ENCODE data around the gene VAV2.
A peak's percentile ranks its signal among the peaks of the same experiment; 100 is the strongest.

Gene VAV2

GRCh38 chr9:134024828-134025605 is 32.9 kb upstream of the VAV2 start, which contains the start of gene BRD3OS:
TSS of gene BRD3OS (plus strand) at chr9:134025481. CDS start at chr9:134026748, 1,267 bp downstream.
- no peak within 1 kb of the TSS for H2BK15ac ChIP-seq (replicated peaks; ENCODE audit: low read depth)
- H4K5ac ChIP-seq (ENCODE audit: low read length), result no peak within 1 kb of the TSS
- H2AK5ac ChIP-seq (ENCODE audit: low read length), result no peak within 1 kb of the TSS
- H3K36me3 ChIP-seq (ENCODE audit: control insufficient read depth, insufficient read depth, low read length), result peaks cover 2% of the 10 kb centered on the region
- H3K56ac ChIP-seq (ENCODE audit: low read length), result peak within 1 kb of the TSS; percentile 79
- DNase-seq, result peak; percentile 100
- no CpG with 5 or more reads among the region's 43 CpGs for WGBS (ENCODE audit: extremely low coverage, insufficient coverage, low lambda C conversion rate)
- no peaks in the 10 kb centered on the region for H3K79me2 ChIP-seq (ENCODE audit: control insufficient read depth, insufficient read depth, low read length)
- H2BK120ac ChIP-seq (ENCODE audit: low read depth, low read length), result no peak within 1 kb of the TSS
- H3K4me3 ChIP-seq (ENCODE audit: low read length), result peak within 1 kb of the TSS; percentile 49
- H3K9ac ChIP-seq (ENCODE audit: low read length), result peak within 1 kb of the TSS; percentile 57
- H3K4me2 ChIP-seq (ENCODE audit: low read length), result peak within 1 kb of the TSS; percentile 28
- no peaks in the 10 kb centered on the region for H3K27me3 ChIP-seq (ENCODE audit: insufficient read depth, low read length, poor library complexity)
- H3K79me1 ChIP-seq (ENCODE audit: low read length), result no peaks in the 10 kb centered on the region
- H3K18ac ChIP-seq (ENCODE audit: low read length), result peak within 1 kb of the TSS; percentile 23
- no peak within 1 kb of the TSS for H3K4ac ChIP-seq (ENCODE audit: low read depth, low read length)
- H3K27ac ChIP-seq (ENCODE audit: low read depth, low read length), result no peak within 1 kb of the TSS
- H4K8ac ChIP-seq (ENCODE audit: low read depth, low read length), result no peak within 1 kb of the TSS
- H2BK5ac ChIP-seq (ENCODE audit: low read length), result no peak within 1 kb of the TSS
- H3K4me1 ChIP-seq (ENCODE audit: control insufficient read depth, low read depth, low read length), result peaks cover 2% of the 10 kb centered on the region
- H3K23ac ChIP-seq (ENCODE audit: low read length), result peak within 1 kb of the TSS; percentile 89

- Histone ChIP-seq H3K18ac (ENCODE audit: low read length) (no peak overlapping the region), H3K27ac (ENCODE audit: low read depth, low read length) (no peak overlapping the region), H3K4me3 (ENCODE audit: low read length) (no peak overlapping the region), H3K79me1 (ENCODE audit: low read length) (no peaks in the 10 kb centered on the region), H3K23ac (ENCODE audit: low read length) (no peak overlapping the region), H3K4me2 (ENCODE audit: low read length) (no peak overlapping the region), H2BK15ac (replicated peaks; ENCODE audit: low read depth) (no peak overlapping the region), H4K8ac (ENCODE audit: low read depth, low read length) (no peak overlapping the region), H3K9ac (ENCODE audit: low read length) (no peak overlapping the region), H2BK5ac (ENCODE audit: low read length) (no peak overlapping the region), H3K27me3 (ENCODE audit: insufficient read depth, low read length, poor library complexity) (no peaks in the 10 kb centered on the region), H2BK120ac (ENCODE audit: low read depth, low read length) (no peak overlapping the region), H3K36me3 (ENCODE audit: control insufficient read depth, insufficient read depth, low read length) (peaks cover 2% of the 10 kb centered on the region), H3K4ac (ENCODE audit: low read depth, low read length) (no peak overlapping the region), H2AK5ac (ENCODE audit: low read length) (no peak overlapping the region), H3K79me2 (ENCODE audit: control insufficient read depth, insufficient read depth, low read length) (no peaks in the 10 kb centered on the region), H3K4me1 (ENCODE audit: control insufficient read depth, low read depth, low read length) (peaks cover 2% of the 10 kb centered on the region), H3K56ac (ENCODE audit: low read length) (no peak overlapping the region), H4K5ac (ENCODE audit: low read length) (no peak overlapping the region)
- no peak for DNase-seq
- no CpG with 5 or more reads among the region's 4 CpGs for WGBS (ENCODE audit: extremely low coverage, insufficient coverage, low lambda C conversion rate)
These were observed 32.2 kb upstream of the VAV2 start for GRCh38 chr9:134024214-134024792.

- Histone ChIP-seq H2BK5ac (ENCODE audit: low read length) (no peak overlapping the region), H3K9ac (ENCODE audit: low read length) (no peak overlapping the region), H3K4me2 (ENCODE audit: low read length) (no peak overlapping the region), H2BK15ac (replicated peaks; ENCODE audit: low read depth) (no peak overlapping the region), H2BK120ac (ENCODE audit: low read depth, low read length) (no peak overlapping the region), H3K56ac (ENCODE audit: low read length) (no peak overlapping the region), H3K23ac (ENCODE audit: low read length) (no peak overlapping the region), H4K5ac (ENCODE audit: low read length) (no peak overlapping the region), H4K8ac (ENCODE audit: low read depth, low read length) (no peak overlapping the region), H3K27me3 (ENCODE audit: insufficient read depth, low read length, poor library complexity) (no peaks in the 10 kb centered on the region), H3K27ac (ENCODE audit: low read depth, low read length) (no peak overlapping the region), H2AK5ac (ENCODE audit: low read length) (no peak overlapping the region), H3K79me1 (ENCODE audit: low read length) (no peaks in the 10 kb centered on the region), H3K4me1 (ENCODE audit: control insufficient read depth, low read depth, low read length) (no peaks in the 10 kb centered on the region), H3K4me3 (ENCODE audit: low read length) (no peak overlapping the region), H3K79me2 (ENCODE audit: control insufficient read depth, insufficient read depth, low read length) (no peaks in the 10 kb centered on the region), H3K36me3 (ENCODE audit: control insufficient read depth, insufficient read depth, low read length) (no peaks in the 10 kb centered on the region), H3K4ac (ENCODE audit: low read depth, low read length) (no peak overlapping the region), H3K18ac (ENCODE audit: low read length) (no peak overlapping the region)
- WGBS (ENCODE audit: extremely low coverage, insufficient coverage, low lambda C conversion rate), result no CpG with 5 or more reads among the region's 2 CpGs
- no peak for DNase-seq
These were observed 22.8 kb upstream of the VAV2 start for GRCh38 chr9:134014946-134015345.

GRCh38 chr9:134011401-134011800 is 19.3 kb upstream of the VAV2 start:
- DNase-seq, result no peak
- H3K4me2 ChIP-seq (ENCODE audit: low read length), result no peak overlapping the region

GRCh38 chr9:134010310-134011173 is 18.4 kb upstream of the VAV2 start:
- H4K5ac ChIP-seq (ENCODE audit: low read length), result no peak overlapping the region
- WGBS (ENCODE audit: extremely low coverage, insufficient coverage, low lambda C conversion rate), result no CpG with 5 or more reads among the region's 20 CpGs
- H2BK5ac ChIP-seq (ENCODE audit: low read length), result no peak overlapping the region
- no peak overlapping the region for H2BK120ac ChIP-seq (ENCODE audit: low read depth, low read length)
- H4K8ac ChIP-seq (ENCODE audit: low read depth, low read length), result no peak overlapping the region
- H3K9ac ChIP-seq (ENCODE audit: low read length), result no peak overlapping the region
- no peak for DNase-seq
- no peaks in the 10 kb centered on the region for H3K79me1 ChIP-seq (ENCODE audit: low read length)
- H3K4me1 ChIP-seq (ENCODE audit: control insufficient read depth, low read depth, low read length), result no peaks in the 10 kb centered on the region
- no peak overlapping the region for H2AK5ac ChIP-seq (ENCODE audit: low read length)
- no peak overlapping the region for H3K4me2 ChIP-seq (ENCODE audit: low read length)
- H3K4ac ChIP-seq (ENCODE audit: low read depth, low read length), result no peak overlapping the region
- no peak overlapping the region for H3K23ac ChIP-seq (ENCODE audit: low read length)
- H3K36me3 ChIP-seq (ENCODE audit: control insufficient read depth, insufficient read depth, low read length), result no peaks in the 10 kb centered on the region
- no peaks in the 10 kb centered on the region for H3K79me2 ChIP-seq (ENCODE audit: control insufficient read depth, insufficient read depth, low read length)
- H3K4me3 ChIP-seq (ENCODE audit: low read length), result no peak overlapping the region
- no peak overlapping the region for H3K27ac ChIP-seq (ENCODE audit: low read depth, low read length)
- no peak overlapping the region for H3K18ac ChIP-seq (ENCODE audit: low read length)
- H2BK15ac ChIP-seq (replicated peaks; ENCODE audit: low read depth), result no peak overlapping the region
- no peaks in the 10 kb centered on the region for H3K27me3 ChIP-seq (ENCODE audit: insufficient read depth, low read length, poor library complexity)
- H3K56ac ChIP-seq (ENCODE audit: low read length), result no peak overlapping the region

More at GRCh38 chr9:134011401-134011800, 19.3 kb upstream of the VAV2 start:
- no peaks in the 10 kb centered on the region for H3K27me3 ChIP-seq (ENCODE audit: insufficient read depth, low read length, poor library complexity)
- no CpG with 5 or more reads among the region's 6 CpGs for WGBS (ENCODE audit: extremely low coverage, insufficient coverage, low lambda C conversion rate)
- no peak overlapping the region for H3K9ac ChIP-seq (ENCODE audit: low read length)
- no peak overlapping the region for H3K18ac ChIP-seq (ENCODE audit: low read length)
- H3K4me3 ChIP-seq (ENCODE audit: low read length), result no peak overlapping the region
- H3K79me1 ChIP-seq (ENCODE audit: low read length), result no peaks in the 10 kb centered on the region
- H4K5ac ChIP-seq (ENCODE audit: low read length), result no peak overlapping the region
- no peak overlapping the region for H3K23ac ChIP-seq (ENCODE audit: low read length)
- no peaks in the 10 kb centered on the region for H3K36me3 ChIP-seq (ENCODE audit: control insufficient read depth, insufficient read depth, low read length)
- no peak overlapping the region for H2BK120ac ChIP-seq (ENCODE audit: low read depth, low read length)
- no peak overlapping the region for H2AK5ac ChIP-seq (ENCODE audit: low read length)
- H3K79me2 ChIP-seq (ENCODE audit: control insufficient read depth, insufficient read depth, low read length), result no peaks in the 10 kb centered on the region
- H3K27ac ChIP-seq (ENCODE audit: low read depth, low read length), result no peak overlapping the region
- H3K56ac ChIP-seq (ENCODE audit: low read length), result no peak overlapping the region
- no peaks in the 10 kb centered on the region for H3K4me1 ChIP-seq (ENCODE audit: control insufficient read depth, low read depth, low read length)
- no peak overlapping the region for H2BK15ac ChIP-seq (replicated peaks; ENCODE audit: low read depth)
- H2BK5ac ChIP-seq (ENCODE audit: low read length), result no peak overlapping the region
- H3K4ac ChIP-seq (ENCODE audit: low read depth, low read length), result no peak overlapping the region
- H4K8ac ChIP-seq (ENCODE audit: low read depth, low read length), result no peak overlapping the region

All from mesendoderm (in vitro differentiated cells).